ENCODE results near the gene CAMK2G. TPM values are rescaled to one million over a fixed set of nuclear protein-coding genes. Genes with fewer than 3 reads are reported as not detected.

The CAMK2G gene
- total and polyA plus RNA-seq, 3 experiments from 2014 or later, result 8.1 to 17.5 (median 17.3) TPM

GRCh38 chr10:73871295-73872189, 2.8 kb downstream of the CAMK2G start:
- DNase-seq, result no peak
- Mint-ChIP-seq H3K4me3 (peak overlapping the region; percentile 80 to 89 (median 86)), H3K9me3 (no peaks in the 10 kb centered on the region), H3K4me1 (peaks cover 65 to 85% (median 68%) of the 10 kb centered on the region in 3 donors), H3K36me3 (peaks cover 0 to 61% (median 4%) of the 10 kb centered on the region in 3 donors), H3K27me3 (no peaks in the 10 kb centered on the region), H3K27ac (peak overlapping the region; percentile 73 to 98 (median 90))
- peaks cover 9% of the 10 kb centered on the region for H3K36me3 ChIP-seq (ENCODE audit: insufficient read depth, low read length)
- H3K27me3 ChIP-seq (ENCODE audit: insufficient read depth, low read length, poor library complexity, severe bottlenecking), result no peaks in the 10 kb centered on the region
- peaks cover 69% of the 10 kb centered on the region for H3K4me1 ChIP-seq (ENCODE audit: insufficient read depth, low read length)
- no peak overlapping the region for H3K4me3 ChIP-seq (ENCODE audit: low read length)
- CTCF ChIA-PET, result no interaction called here
- H3K9me3 ChIP-seq (ENCODE audit: low read length), result no peaks in the 10 kb centered on the region
- POLR2A ChIA-PET, result interaction anchor here (0.8 kb wide), 1 partner anchor 10 kb away, joined by 3 read pairs; no protein-coding TSS in a partner anchor
- no peak overlapping the region for H3K27ac ChIP-seq (ENCODE audit: low read depth, low read length)

- ChIA-PET CTCF (interaction anchor here (1.3 to 16.5 kb wide), 2 partner anchors 8 to 19 kb away, joined by 4 to 201 read pairs; partner anchors contain the start of gene CAMK2G), POLR2A (no interaction called here)
- no peaks in the 10 kb centered on the region for H3K9me3 ChIP-seq (ENCODE audit: low read length)
- H3K4me1 Mint-ChIP-seq, result peaks cover 83 to 97% (median 89%) of the 10 kb centered on the region in 3 donors
- peak overlapping the region in 7 of 8 donors; percentile 58 to 96 (median 84) for H3K27ac Mint-ChIP-seq
- no peak overlapping the region for H3K4me3 ChIP-seq (ENCODE audit: low read length)
- peaks cover 84% of the 10 kb centered on the region for H3K4me1 ChIP-seq (ENCODE audit: insufficient read depth, low read length)
- no peak overlapping the region for H3K27ac ChIP-seq (ENCODE audit: low read depth, low read length)
- peak overlapping the region in 1 of 7 donors; percentile 61 for H3K4me3 Mint-ChIP-seq
- H3K27me3 ChIP-seq (ENCODE audit: insufficient read depth, low read length, poor library complexity, severe bottlenecking), result no peaks in the 10 kb centered on the region
- peaks cover 0 to 69% (median 7%) of the 10 kb centered on the region in 3 donors for H3K36me3 Mint-ChIP-seq
- no peaks in the 10 kb centered on the region for H3K27me3 Mint-ChIP-seq
- DNase-seq, result no peak
- peaks cover 9% of the 10 kb centered on the region for H3K36me3 ChIP-seq (ENCODE audit: insufficient read depth, low read length)
- H3K9me3 Mint-ChIP-seq, result no peaks in the 10 kb centered on the region
Measured at GRCh38 chr10:73868655-73869195, 5.6 kb downstream of the CAMK2G start.

- H3K4me1 ChIP-seq (ENCODE audit: insufficient read depth, low read length), result peaks cover 87% of the 10 kb centered on the region
- Mint-ChIP-seq H3K27ac (peak overlapping the region; percentile 6 to 96 (median 82)), H3K4me1 (peaks cover 85 to 100% (median 93%) of the 10 kb centered on the region in 3 donors), H3K36me3 (peaks cover 0 to 73% (median 7%) of the 10 kb centered on the region in 3 donors), H3K9me3 (no peaks in the 10 kb centered on the region), H3K4me3 (peak overlapping the region in 2 of 7 donors; percentile 37 to 61), H3K27me3 (no peaks in the 10 kb centered on the region)
- H3K9me3 ChIP-seq (ENCODE audit: low read length), result no peaks in the 10 kb centered on the region
- no peak for DNase-seq
- H3K36me3 ChIP-seq (ENCODE audit: insufficient read depth, low read length), result peaks cover 9% of the 10 kb centered on the region
- no peak overlapping the region for H3K4me3 ChIP-seq (ENCODE audit: low read length)
- POLR2A ChIA-PET, result interaction anchor here (0.8 to 1.0 kb wide), 2 partner anchors 12 to 33 kb away, joined by 3 read pairs; no protein-coding TSS in a partner anchor
- CTCF ChIA-PET, result interaction anchor here (1.3 to 16.5 kb wide), 2 partner anchors 9 to 18 kb away, joined by 4 to 201 read pairs; partner anchors contain the start of gene CAMK2G
- no peaks in the 10 kb centered on the region for H3K27me3 ChIP-seq (ENCODE audit: insufficient read depth, low read length, poor library complexity, severe bottlenecking)
- no peak overlapping the region for H3K27ac ChIP-seq (ENCODE audit: low read depth, low read length)
Measured at GRCh38 chr10:73867871-73868631, 6.3 kb downstream of the CAMK2G start.

- peaks cover 0 to 73% (median 7%) of the 10 kb centered on the region in 3 donors for H3K36me3 Mint-ChIP-seq
- peaks cover 85 to 100% (median 93%) of the 10 kb centered on the region in 3 donors for H3K4me1 Mint-ChIP-seq
Measured at GRCh38 chr10:73867126-73867807, 7.1 kb downstream of the CAMK2G start.

GRCh38 chr10:73866621-73867020, 7.7 kb downstream of the CAMK2G start:
- Histone ChIP-seq H3K27ac (ENCODE audit: low read depth, low read length) (no peak overlapping the region), H3K36me3 (ENCODE audit: insufficient read depth, low read length) (peaks cover 14% of the 10 kb centered on the region), H3K4me1 (ENCODE audit: insufficient read depth, low read length) (peaks cover 85% of the 10 kb centered on the region), H3K27me3 (ENCODE audit: insufficient read depth, low read length, poor library complexity, severe bottlenecking) (no peaks in the 10 kb centered on the region), H3K9me3 (ENCODE audit: low read length) (no peaks in the 10 kb centered on the region), H3K4me3 (ENCODE audit: low read length) (peak overlapping the region; percentile 71)
- Mint-ChIP-seq H3K9me3 (no peaks in the 10 kb centered on the region), H3K4me1 (peaks cover 80 to 98% (median 89%) of the 10 kb centered on the region in 3 donors), H3K27ac (peak overlapping the region; percentile 90 to 99 (median 95)), H3K36me3 (peaks cover 0 to 69% (median 7%) of the 10 kb centered on the region in 3 donors), H3K27me3 (no peaks in the 10 kb centered on the region), H3K4me3 (peak overlapping the region; percentile 20 to 91 (median 81))
- CTCF ChIA-PET, result interaction anchor here (1.0 to 16.5 kb wide), 5 partner anchors 11 to 74 kb away, joined by 3 to 201 read pairs (median 7); partner anchors contain the start of gene CAMK2G
- POLR2A ChIA-PET, result interaction anchor here (1.0 kb wide), 1 partner anchor 8 kb away, joined by 4 read pairs; the partner anchor contains the start of gene CAMK2G
- DNase-seq, result no peak

More at GRCh38 chr10:73867126-73867807, 7.1 kb downstream of the CAMK2G start:
- Histone ChIP-seq H3K27ac (ENCODE audit: low read depth, low read length) (no peak overlapping the region), H3K4me3 (ENCODE audit: low read length) (no peak overlapping the region), H3K36me3 (ENCODE audit: insufficient read depth, low read length) (peaks cover 11% of the 10 kb centered on the region), H3K9me3 (ENCODE audit: low read length) (no peaks in the 10 kb centered on the region), H3K27me3 (ENCODE audit: insufficient read depth, low read length, poor library complexity, severe bottlenecking) (no peaks in the 10 kb centered on the region), H3K4me1 (ENCODE audit: insufficient read depth, low read length) (peaks cover 87% of the 10 kb centered on the region)
- CTCF ChIA-PET, result interaction anchor here (4.2 to 16.5 kb wide), 2 partner anchors 10 to 15 kb away, joined by 11 to 201 read pairs; partner anchors contain the start of gene CAMK2G
- Mint-ChIP-seq H3K4me3 (peak overlapping the region in 4 of 7 donors; percentile 20 to 86 (median 62)), H3K9me3 (no peaks in the 10 kb centered on the region), H3K27ac (peak overlapping the region; percentile 86 to 99 (median 94)), H3K27me3 (no peaks in the 10 kb centered on the region)
- DNase-seq, result no peak
- POLR2A ChIA-PET, result interaction anchor here (0.8 to 1.0 kb wide), 2 partner anchors 11 to 32 kb away, joined by 3 read pairs; no protein-coding TSS in a partner anchor

GRCh38 chr10:73865459-73866442, 8.6 kb downstream of the CAMK2G start:
- peak overlapping the region; percentile 80 to 91 (median 85) for H3K4me3 Mint-ChIP-seq
- Histone ChIP-seq H3K4me1 (ENCODE audit: insufficient read depth, low read length) (peaks cover 76% of the 10 kb centered on the region), H3K36me3 (ENCODE audit: insufficient read depth, low read length) (peaks cover 15% of the 10 kb centered on the region), H3K9me3 (ENCODE audit: low read length) (no peaks in the 10 kb centered on the region), H3K27me3 (ENCODE audit: insufficient read depth, low read length, poor library complexity, severe bottlenecking) (no peaks in the 10 kb centered on the region), H3K27ac (ENCODE audit: low read depth, low read length) (peak overlapping the region; percentile 49), H3K4me3 (ENCODE audit: low read length) (peak overlapping the region; percentile 71)
- peaks cover 1 to 69% (median 3%) of the 10 kb centered on the region in 3 donors for H3K36me3 Mint-ChIP-seq
- peaks cover 74 to 94% (median 83%) of the 10 kb centered on the region in 3 donors for H3K4me1 Mint-ChIP-seq
- H3K27ac Mint-ChIP-seq, result peak overlapping the region; percentile 90 to 99 (median 96)
- peak; percentile 37 to 68 (median 44) for DNase-seq
- ChIA-PET POLR2A (interaction anchor here (1.0 kb wide), 1 partner anchor 9 kb away, joined by 4 read pairs; the partner anchor contains the start of gene CAMK2G), CTCF (interaction anchor here (0.8 to 16.5 kb wide), 6 partner anchors 11 to 75 kb away, joined by 3 to 201 read pairs (median 6); partner anchors contain the start of gene CAMK2G)
- H3K27me3 Mint-ChIP-seq, result no peaks in the 10 kb centered on the region
- H3K9me3 Mint-ChIP-seq, result no peaks in the 10 kb centered on the region
